IPS DF 4.7 (cell line): ENCODE data around the gene SBF2.
"Not testable (repeated sequence)": the region's sequence is repeated elsewhere in the genome, so short reads cannot be mapped to it uniquely, and the experiment has no call there.

ENCODE experiments used
- DNase-seq: peaks from one replicate; pipeline ENCODE4 v3.0.0-alpha.2; 2013; ENCODE audit warnings: low spot score; ENCODE audit errors: extremely low read depth

The SBF2 gene

GRCh38 chr11:10067629-10068300 is 226.3 kb downstream of the SBF2 start:
- no peak for DNase-seq

- DNase-seq = no peak
Measured at GRCh38 chr11:10066441-10066840, 227.6 kb downstream of the SBF2 start.

GRCh38 chr11:10064828-10065227 is 229.2 kb downstream of the SBF2 start:
- no peak for DNase-seq

GRCh38 chr11:10058356-10058755 is 235.7 kb downstream of the SBF2 start:
- no peak for DNase-seq

- DNase-seq = no peak
Measured at GRCh38 chr11:10051868-10052586, 242.0 kb downstream of the SBF2 start.

- no peak for DNase-seq
Measured at GRCh38 chr11:10050561-10050960, 243.5 kb downstream of the SBF2 start.

- DNase-seq = no peak
Measured at GRCh38 chr11:10049756-10050155, 244.3 kb downstream of the SBF2 start.

GRCh38 chr11:10048350-10048749 is 245.7 kb downstream of the SBF2 start:
- DNase-seq = no peak

GRCh38 chr11:10044618-10045017 is 249.4 kb downstream of the SBF2 start:
- DNase-seq = no peak

GRCh38 chr11:10042699-10043098 is 251.3 kb downstream of the SBF2 start:
- no peak for DNase-seq

GRCh38 chr11:10041748-10042446 is 252.1 kb downstream of the SBF2 start:
- no peak for DNase-seq

GRCh38 chr11:10041332-10041731 is 252.7 kb downstream of the SBF2 start:
- no peak for DNase-seq

GRCh38 chr11:10038521-10039302 is 255.3 kb downstream of the SBF2 start:
- DNase-seq = no peak

- DNase-seq = not testable (repeated sequence)
Measured at GRCh38 chr11:10035932-10036331, 258.1 kb downstream of the SBF2 start.

GRCh38 chr11:10032935-10033334 is 261.1 kb downstream of the SBF2 start:
- no peak for DNase-seq

GRCh38 chr11:10030122-10030490 is 263.9 kb downstream of the SBF2 start:
- DNase-seq = no peak

- no peak for DNase-seq
Measured at GRCh38 chr11:10029386-10030121, 264.5 kb downstream of the SBF2 start.

GRCh38 chr11:10026514-10026913 is 267.5 kb downstream of the SBF2 start:
- DNase-seq = no peak

- DNase-seq = no peak
Measured at GRCh38 chr11:10023212-10023611, 270.8 kb downstream of the SBF2 start.

- no peak for DNase-seq
Measured at GRCh38 chr11:10022764-10023163, 271.3 kb downstream of the SBF2 start.

GRCh38 chr11:10021563-10021962 is 272.5 kb downstream of the SBF2 start:
- no peak for DNase-seq
